ENCODE measurements around the gene CAMK1.
A peak's percentile ranks its signal among the peaks of the same experiment; 100 is the strongest.

The CAMK1 gene

DNA sequence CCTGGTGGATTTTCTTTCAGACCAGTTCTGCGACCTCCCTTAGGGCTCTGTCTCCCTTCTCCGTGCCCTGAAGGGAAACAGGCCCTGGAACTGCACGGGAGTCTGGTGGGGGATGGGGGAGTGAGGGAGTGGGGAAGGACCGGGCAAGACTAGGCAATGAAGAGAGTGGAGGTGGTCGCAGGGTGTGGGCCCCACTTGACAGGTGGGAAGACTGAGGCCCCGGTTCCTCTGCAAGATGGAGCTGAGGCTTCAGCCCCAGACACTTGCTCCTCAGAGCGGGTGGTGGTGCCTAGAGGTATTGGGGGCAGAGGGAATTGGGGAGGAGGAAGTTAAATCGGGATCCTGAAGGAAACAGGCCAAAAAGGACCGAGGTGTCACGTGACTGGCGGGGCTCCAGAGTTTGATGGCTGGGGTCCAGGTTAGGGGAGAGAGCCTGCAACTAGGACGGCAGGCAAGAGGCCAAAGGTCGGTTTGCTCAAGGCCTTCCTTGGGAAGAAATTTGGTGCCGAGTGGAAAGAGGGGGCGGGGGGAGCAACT lies 597 bp upstream of the CAMK1 start:
- DNase-seq: no peak

- no peak for DNase-seq
Observed at GRCh38 chr3:9769012-9769411, 735 bp downstream of the CAMK1 start.

DNA sequence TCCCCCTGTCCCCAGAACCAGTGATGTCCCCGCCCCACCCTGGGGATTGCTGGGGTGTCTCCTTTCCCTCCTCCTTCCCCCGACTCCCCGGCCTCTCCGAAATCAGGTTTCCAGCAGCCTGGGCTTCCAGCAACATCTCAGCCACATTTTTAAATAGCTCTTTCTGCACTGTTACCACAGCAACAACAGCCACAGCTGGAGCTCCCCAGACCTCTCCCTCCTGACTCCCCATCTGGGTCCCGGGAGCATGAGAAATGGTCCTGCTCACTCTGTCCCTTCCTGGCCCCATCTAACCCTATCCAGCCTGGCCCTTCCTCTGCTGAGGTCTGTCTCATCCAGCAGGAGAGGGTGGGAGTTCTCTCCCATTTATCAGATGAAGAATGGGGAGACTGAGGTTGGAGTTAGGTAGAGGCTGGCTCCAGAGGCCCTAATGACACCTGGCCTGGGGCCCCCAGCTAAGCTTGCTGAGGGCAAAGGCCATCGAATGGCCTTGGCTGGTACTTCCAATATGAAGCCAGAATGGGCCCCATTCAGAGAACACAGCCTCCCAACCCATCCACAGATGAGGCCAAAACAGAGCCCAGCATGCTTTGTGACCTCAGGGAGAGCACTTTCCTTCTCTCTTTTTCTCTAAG lies 1.5 kb downstream of the CAMK1 start:
- no peak for DNase-seq

DNA sequence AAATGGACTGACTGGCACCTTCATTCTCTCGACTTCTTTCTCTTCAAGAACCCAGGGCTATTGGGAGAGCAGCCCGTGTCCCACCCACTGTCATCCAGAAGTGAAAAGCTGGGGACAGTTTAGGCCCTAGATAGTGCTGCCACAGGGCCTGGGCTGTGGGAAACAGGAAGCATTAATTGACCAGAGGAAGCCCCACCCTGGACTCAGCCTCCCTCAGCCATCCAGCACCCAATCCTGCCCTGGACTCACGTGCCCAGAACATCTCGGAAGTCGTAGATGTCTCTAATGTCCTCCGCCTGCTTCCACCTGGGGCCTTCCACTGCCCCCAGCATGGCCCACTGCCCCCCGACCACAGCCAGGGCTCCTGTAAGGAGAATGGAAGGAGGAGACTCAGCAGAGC lies 2.3 kb downstream of the CAMK1 start:
- DNase-seq: no peak

GRCh38 chr3:9765865-9766264 lies 3.9 kb downstream of the CAMK1 start:
- no peak for DNase-seq

GRCh38 chr3:9762871-9763270 lies 6.9 kb downstream of the CAMK1 start:
- DNase-seq: no peak

GRCh38 chr3:9761919-9762318 lies 7.8 kb downstream of the CAMK1 start:
- DNase-seq: no peak

GRCh38 chr3:9760779-9761505 lies 8.8 kb downstream of the CAMK1 start:
- DNase-seq: no peak

DNA sequence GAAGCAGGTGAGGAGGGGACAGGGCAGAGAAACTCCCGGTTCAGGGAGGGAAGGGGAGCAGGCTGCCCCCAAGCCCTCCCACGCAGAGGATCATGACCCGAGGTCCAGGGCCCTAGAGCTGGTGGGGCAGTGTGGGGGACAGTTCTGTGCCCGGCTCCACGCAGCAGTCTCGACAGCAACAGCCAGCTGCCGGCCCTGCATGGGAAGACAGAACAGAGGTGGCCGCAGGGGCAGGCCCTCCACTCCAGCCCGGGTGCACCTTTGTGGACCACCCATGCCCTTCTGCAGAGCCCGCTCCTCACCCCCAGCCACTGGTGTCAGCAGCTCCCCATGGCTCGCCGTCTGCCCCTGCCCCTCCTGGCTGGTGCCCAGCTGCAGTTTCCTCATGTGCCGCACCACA lies 12.3 kb downstream of the CAMK1 start:
- DNase-seq: no peak

- DNase-seq: peak in 1 of 5 donors; percentile 32
Observed at GRCh38 chr3:9754678-9755077, 15.1 kb downstream of the CAMK1 start.

DNA sequence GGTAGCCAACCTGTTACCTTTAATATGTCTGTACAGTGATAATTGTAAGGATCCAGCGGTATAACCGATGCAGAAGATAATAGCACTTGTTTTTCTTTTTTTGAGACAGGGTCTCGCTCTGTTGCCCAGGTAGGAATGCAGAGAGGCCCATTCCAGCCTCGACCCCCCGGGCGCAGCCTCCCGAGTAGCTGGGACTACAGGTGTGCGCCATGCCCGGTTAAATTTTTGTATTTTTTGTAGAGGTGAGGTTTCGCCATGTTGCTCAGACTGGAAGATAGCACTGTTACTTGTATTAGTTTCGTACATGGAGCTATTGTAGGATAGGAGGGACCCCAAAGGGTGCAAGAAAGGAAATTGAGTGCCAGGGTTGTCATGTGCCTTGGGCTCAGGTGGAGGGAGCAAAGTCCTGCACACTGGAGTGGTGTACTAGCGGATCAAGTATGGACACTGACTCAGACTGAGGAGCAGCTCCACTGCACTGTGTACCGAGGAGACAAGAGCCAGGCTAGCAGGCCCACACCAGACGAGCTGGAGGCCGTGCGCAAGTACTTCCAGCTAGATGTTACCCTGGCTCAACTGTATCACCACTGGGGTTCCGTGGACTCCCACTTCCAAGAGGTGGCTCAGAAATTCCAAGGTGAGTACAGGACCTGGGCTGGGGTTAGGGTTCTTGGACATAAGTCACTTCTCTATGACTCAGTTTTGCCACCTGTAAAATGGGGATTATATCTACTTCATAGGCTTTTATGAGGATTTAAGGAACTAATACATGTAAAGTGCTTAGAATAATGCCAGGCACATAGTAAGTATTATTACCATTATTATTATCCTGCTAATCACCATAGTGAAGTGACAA lies 19.0 kb downstream of the CAMK1 start:
- no peak for DNase-seq

- DNase-seq: peak; percentile 87 to 99 (median 93)
Observed at GRCh38 chr3:9749645-9750555, 19.8 kb downstream of the CAMK1 start, which contains the start of gene OGG1. Gene OGG1, plus strand, starts transcription at chr3:9749952. Its CDS starts 335 bp downstream, at chr3:9750287.

- peak in 1 of 5 donors; percentile 8 for DNase-seq
Observed at GRCh38 chr3:9749296-9749644, 20.5 kb downstream of the CAMK1 start.

GRCh38 chr3:9748031-9748430 lies 21.7 kb downstream of the CAMK1 start:
- no peak for DNase-seq

DNA sequence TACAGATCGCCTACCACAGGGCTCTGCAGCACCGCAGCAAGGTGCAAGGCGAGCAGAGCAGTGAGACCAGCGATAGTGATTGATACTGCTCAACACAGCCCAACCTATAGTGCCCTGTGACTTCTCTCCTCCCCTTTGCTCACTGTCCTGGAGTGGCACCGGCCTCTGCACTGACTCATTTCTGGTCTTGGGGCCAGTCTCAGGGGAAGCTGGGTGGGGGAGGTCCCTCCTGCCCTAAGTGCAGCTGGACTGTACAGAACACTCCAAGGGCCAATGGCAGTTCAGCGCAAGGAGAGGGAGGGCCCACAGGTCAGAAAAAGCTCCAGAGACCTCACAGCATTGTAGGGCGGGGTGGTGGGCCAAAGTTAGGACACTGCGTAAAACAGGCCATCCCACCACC lies 22.5 kb downstream of the CAMK1 start:
- DNase-seq: no peak

GRCh38 chr3:9746330-9746729 lies 23.4 kb downstream of the CAMK1 start:
- DNase-seq: peak in 1 of 5 donors; percentile 35

- no peak for DNase-seq
Observed at GRCh38 chr3:9745521-9745920, 24.2 kb downstream of the CAMK1 start.

DNA sequence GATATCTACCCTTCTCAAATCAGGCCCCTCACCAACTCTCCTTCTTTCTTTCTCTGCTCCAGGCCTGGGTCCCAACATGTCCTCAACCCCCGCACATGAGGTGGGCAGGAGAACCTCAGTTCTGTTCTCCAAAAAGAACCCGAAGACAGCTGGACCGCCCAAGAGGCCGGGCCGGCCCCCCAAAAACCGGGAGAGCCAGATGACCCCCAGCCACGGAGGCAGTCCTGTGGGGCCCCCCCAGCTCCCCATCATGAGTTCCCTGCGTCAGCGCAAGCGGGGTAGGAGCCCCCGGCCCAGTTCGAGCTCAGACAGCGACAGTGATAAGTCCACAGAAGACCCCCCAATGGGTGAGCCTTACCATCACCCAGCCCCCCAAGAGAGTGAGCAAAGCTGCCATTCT lies 25.6 kb downstream of the CAMK1 start:
- no peak for DNase-seq

- DNase-seq: no peak
Observed at GRCh38 chr3:9743548-9743947, 26.2 kb downstream of the CAMK1 start.

GRCh38 chr3:9742560-9742959 lies 27.2 kb downstream of the CAMK1 start:
- DNase-seq: no peak

DNA sequence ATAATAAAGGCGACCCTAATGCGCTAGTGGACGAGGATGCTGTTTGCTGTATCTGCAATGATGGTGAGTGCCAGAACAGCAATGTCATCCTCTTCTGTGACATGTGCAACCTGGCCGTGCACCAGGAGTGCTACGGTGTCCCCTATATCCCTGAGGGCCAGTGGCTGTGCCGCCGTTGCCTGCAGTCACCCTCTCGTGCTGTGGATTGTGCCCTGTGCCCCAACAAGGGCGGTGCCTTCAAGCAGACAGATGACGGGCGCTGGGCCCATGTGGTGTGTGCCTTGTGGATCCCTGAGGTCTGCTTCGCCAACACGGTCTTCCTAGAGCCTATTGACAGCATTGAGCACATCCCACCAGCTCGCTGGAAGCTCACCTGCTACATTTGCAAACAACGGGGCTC lies 30.6 kb downstream of the CAMK1 start:
- no peak for DNase-seq

GRCh38 chr3:9736831-9737230 lies 32.9 kb downstream of the CAMK1 start:
- no peak for DNase-seq
